ENCODE data around the gene CELA1. TPM values are rescaled to one million over a fixed set of nuclear protein-coding genes. Genes with fewer than 3 reads are reported as not detected.

Gene CELA1
- total RNA-seq, 1 experiment from 2014 or later, result not detected

DNA sequence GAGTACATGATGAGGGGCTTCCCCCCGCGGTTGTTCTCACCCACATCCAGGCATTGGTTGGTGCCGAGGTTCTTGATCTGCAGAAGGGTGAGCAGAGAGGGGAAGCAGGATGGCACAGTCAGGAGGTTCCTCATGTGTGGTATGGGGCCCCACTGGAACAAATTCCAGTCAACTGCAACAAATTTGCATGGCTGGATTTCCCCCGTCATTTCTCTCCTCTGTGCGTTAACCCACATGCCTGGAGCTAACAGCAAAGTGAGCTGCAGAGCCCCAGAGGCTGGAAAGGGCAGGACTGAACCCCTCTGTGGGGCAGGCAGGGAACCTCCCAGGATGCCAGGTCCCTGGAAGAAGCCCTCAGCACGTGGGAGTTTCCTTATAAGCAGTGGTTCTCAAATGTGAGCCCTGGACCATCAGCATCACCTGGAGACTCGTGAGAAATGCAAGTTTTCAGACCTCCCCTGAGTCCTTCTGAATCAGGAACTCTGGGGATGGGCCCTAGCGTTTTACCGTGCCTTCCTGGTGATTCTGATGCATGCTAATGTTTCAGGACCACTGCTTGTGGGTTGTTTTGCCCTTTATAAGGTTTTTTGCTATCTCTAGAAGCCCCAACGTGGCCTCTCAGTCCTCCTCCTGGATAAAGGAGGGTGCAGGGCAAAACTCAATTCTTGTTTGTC lies 11.0 kb upstream of the CELA1 start:
- H3K27ac Mint-ChIP-seq, result no peak overlapping the region
- ATAC-seq, result no peak
- TF ChIP-seq NR3C1 (CRISPR knock-in tag; conservative IDR thresholded peaks at IDR 0.05; ENCODE audit: low read depth), result no peak
- TF ChIP-seq OVOL2 (CRISPR knock-in tag; IDR thresholded peaks at IDR 0.05; ENCODE audit: borderline replicate concordance), result no peak
- TF ChIP-seq, protein P1, sequence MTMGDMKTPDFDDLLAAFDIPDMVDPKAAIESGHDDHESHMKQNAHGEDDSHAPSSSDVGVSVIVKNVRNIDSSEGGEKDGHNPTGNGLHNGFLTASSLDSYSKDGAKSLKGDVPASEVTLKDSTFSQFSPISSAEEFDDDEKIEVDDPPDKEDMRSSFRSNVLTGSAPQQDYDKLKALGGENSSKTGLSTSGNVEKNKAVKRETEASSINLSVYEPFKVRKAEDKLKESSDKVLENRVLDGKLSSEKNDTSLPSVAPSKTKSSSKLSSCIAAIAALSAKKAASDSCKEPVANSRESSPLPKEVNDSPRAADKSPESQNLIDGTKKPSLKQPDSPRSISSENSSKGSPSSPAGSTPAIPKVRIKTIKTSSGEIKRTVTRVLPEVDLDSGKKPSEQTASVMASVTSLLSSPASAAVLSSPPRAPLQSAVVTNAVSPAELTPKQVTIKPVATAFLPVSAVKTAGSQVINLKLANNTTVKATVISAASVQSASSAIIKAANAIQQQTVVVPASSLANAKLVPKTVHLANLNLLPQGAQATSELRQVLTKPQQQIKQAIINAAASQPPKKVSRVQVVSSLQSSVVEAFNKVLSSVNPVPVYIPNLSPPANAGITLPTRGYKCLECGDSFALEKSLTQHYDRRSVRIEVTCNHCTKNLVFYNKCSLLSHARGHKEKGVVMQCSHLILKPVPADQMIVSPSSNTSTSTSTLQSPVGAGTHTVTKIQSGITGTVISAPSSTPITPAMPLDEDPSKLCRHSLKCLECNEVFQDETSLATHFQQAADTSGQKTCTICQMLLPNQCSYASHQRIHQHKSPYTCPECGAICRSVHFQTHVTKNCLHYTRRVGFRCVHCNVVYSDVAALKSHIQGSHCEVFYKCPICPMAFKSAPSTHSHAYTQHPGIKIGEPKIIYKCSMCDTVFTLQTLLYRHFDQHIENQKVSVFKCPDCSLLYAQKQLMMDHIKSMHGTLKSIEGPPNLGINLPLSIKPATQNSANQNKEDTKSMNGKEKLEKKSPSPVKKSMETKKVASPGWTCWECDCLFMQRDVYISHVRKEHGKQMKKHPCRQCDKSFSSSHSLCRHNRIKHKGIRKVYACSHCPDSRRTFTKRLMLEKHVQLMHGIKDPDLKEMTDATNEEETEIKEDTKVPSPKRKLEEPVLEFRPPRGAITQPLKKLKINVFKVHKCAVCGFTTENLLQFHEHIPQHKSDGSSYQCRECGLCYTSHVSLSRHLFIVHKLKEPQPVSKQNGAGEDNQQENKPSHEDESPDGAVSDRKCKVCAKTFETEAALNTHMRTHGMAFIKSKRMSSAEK (CRISPR knock-in tag; IDR thresholded peaks at IDR 0.05; ENCODE audit: borderline replicate concordance), result no peak

GRCh38 chr12:51351913-51352532 lies 5.5 kb upstream of the CELA1 start:
- H3K4me3 Mint-ChIP-seq, result no peak overlapping the region
- H3K4me1 Mint-ChIP-seq, result peaks cover 10% of the 10 kb centered on the region
- H3K27ac Mint-ChIP-seq, result no peak overlapping the region
- DNase-seq (ENCODE audit: low spot score) (peak; percentile 84), ATAC-seq (peak; percentile 97)
- no peaks in the 10 kb centered on the region for H3K9me3 Mint-ChIP-seq
- CTCF ChIA-PET, result interaction anchor here (0.6 to 4.0 kb wide), 11 partner anchors 10 to 326 kb away, joined by 3 to 39 read pairs (median 4); partner anchors contain the start of genes GALNT6, POU6F1, SLC11A2 and SMAGP
- H3K36me3 Mint-ChIP-seq, result peaks cover 1% of the 10 kb centered on the region; the same call in 1 of the 2 replicates
- no peaks in the 10 kb centered on the region; the same call in 1 of the 2 replicates for H3K27me3 Mint-ChIP-seq (ENCODE audit: low read depth)
- peak; percentile 74 for TF ChIP-seq CTCF (IDR thresholded peaks at IDR 0.05)
- TF ChIP-seq, protein P2, sequence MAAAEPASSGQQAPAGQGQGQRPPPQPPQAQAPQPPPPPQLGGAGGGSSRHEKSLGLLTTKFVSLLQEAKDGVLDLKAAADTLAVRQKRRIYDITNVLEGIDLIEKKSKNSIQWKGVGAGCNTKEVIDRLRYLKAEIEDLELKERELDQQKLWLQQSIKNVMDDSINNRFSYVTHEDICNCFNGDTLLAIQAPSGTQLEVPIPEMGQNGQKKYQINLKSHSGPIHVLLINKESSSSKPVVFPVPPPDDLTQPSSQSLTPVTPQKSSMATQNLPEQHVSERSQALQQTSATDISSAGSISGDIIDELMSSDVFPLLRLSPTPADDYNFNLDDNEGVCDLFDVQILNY (CRISPR knock-in tag; IDR thresholded peaks at IDR 0.05), result no peak
- POLR2A ChIA-PET, result no interaction called here

More for the DNA sequence above, 11.0 kb upstream of the CELA1 start:
- Mint-ChIP-seq H3K36me3 (peaks cover 5% of the 10 kb centered on the region), H3K9me3 (no peaks in the 10 kb centered on the region), H3K4me1 (no peaks in the 10 kb centered on the region), H3K27me3 (ENCODE audit: low read depth) (no peaks in the 10 kb centered on the region; the same call in 1 of the 2 replicates), H3K4me3 (no peak overlapping the region)
- ChIA-PET POLR2A (no interaction called here), CTCF (no interaction called here)
- DNase-seq (ENCODE audit: low spot score), result no peak

GRCh38 chr12:51349026-51349425 lies 2.5 kb upstream of the CELA1 start:
- Mint-ChIP-seq H3K36me3 (no peaks in the 10 kb centered on the region), H3K4me1 (peaks cover 13% of the 10 kb centered on the region), H3K27me3 (ENCODE audit: low read depth) (no peaks in the 10 kb centered on the region; the same call in 1 of the 2 replicates), H3K4me3 (no peak overlapping the region), H3K9me3 (no peaks in the 10 kb centered on the region), H3K27ac (no peak overlapping the region)
- CTCF ChIA-PET, result interaction anchor here (3.4 to 4.0 kb wide), 2 partner anchors 8 to 79 kb away, joined by 30 to 39 read pairs; partner anchors contain the start of gene SMAGP
- TF ChIP-seq ELF4 (CRISPR knock-in tag; IDR thresholded peaks at IDR 0.05; ENCODE audit: low read depth), result no peak
- TF ChIP-seq IRF1 (CRISPR knock-in tag; IDR thresholded peaks at IDR 0.05), result no peak
- no peak for TF ChIP-seq ATF1 (CRISPR knock-in tag; IDR thresholded peaks at IDR 0.05)
- TF ChIP-seq ZNF396 (CRISPR knock-in tag; IDR thresholded peaks at IDR 0.05; ENCODE audit: borderline replicate concordance), result no peak
- TF ChIP-seq, protein P3, sequence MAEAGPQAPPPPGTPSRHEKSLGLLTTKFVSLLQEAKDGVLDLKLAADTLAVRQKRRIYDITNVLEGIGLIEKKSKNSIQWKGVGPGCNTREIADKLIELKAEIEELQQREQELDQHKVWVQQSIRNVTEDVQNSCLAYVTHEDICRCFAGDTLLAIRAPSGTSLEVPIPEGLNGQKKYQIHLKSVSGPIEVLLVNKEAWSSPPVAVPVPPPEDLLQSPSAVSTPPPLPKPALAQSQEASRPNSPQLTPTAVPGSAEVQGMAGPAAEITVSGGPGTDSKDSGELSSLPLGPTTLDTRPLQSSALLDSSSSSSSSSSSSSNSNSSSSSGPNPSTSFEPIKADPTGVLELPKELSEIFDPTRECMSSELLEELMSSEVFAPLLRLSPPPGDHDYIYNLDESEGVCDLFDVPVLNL (CRISPR knock-in tag; IDR thresholded peaks at IDR 0.05; ENCODE audit: borderline replicate concordance, low read depth), result no peak
- TF ChIP-seq FOXJ3 (CRISPR knock-in tag; IDR thresholded peaks at IDR 0.05; ENCODE audit: borderline replicate concordance), result no peak
- no peak for TF ChIP-seq ATF6 (CRISPR knock-in tag; IDR thresholded peaks at IDR 0.05)
- TF ChIP-seq IRF2 (CRISPR knock-in tag; IDR thresholded peaks at IDR 0.05; ENCODE audit: borderline replicate concordance, low read depth), result no peak
- TF ChIP-seq NR3C1 (CRISPR knock-in tag; conservative IDR thresholded peaks at IDR 0.05; ENCODE audit: low read depth), result no peak
- TF ChIP-seq CREB1 (CRISPR knock-in tag; IDR thresholded peaks at IDR 0.05), result no peak
- POLR2A ChIA-PET, result interaction anchor here (0.6 kb wide), 1 partner anchor 317 kb away, joined by 3 read pairs; no protein-coding TSS in a partner anchor
- DNase-seq (ENCODE audit: low spot score) (no peak), ATAC-seq (no peak)
